ENCODE results near the gene FAM107A.

FAM107A gene

DNA sequence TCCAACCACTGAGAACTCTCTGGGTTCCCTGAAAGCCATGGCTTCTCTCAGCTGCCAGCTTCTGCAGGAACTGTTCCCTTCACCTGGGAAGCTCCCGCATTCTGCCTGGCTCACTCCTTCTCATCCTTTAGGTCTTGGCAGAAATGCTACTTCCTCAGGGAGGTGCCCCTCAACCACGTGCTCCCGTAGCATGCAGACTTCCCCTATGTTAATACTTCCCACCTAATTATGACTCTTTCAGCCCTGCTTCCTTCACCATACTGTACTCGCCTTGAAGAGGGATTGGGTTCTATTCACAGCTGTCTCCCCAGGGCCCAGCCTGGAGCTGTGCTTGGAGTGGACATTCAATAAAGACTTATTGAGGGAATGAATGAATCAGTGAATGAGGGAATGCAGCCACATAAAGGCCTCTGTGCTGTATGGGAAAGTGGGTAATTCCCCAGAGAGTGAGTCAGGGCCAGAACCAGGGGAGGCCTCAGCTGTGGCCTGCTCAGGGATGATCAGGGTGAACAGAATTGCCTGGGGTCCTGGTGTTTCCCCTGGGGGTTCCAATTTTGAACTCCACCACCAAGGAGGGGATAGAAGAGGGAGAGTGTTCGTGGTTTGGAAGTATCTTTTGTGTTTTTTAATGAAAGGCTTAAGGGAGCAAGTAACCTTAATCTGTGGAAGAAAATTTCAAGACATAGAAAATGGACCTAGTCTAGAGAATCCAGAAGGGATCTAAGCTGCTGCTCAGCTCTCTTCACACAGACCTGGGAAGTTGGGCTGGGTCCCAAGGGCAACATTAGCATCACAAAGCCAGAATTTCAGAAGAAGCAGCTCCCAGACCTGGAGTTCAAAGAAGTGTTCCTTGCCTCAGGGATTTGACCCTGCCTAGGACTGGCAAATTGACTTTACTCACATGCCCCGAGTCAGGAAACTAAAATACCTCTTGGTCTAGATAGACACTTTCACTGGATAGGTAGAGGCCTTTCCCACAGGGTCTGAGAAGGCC is 14.6 kb upstream of the FAM107A start:
- no peak for ATAC-seq

DNA sequence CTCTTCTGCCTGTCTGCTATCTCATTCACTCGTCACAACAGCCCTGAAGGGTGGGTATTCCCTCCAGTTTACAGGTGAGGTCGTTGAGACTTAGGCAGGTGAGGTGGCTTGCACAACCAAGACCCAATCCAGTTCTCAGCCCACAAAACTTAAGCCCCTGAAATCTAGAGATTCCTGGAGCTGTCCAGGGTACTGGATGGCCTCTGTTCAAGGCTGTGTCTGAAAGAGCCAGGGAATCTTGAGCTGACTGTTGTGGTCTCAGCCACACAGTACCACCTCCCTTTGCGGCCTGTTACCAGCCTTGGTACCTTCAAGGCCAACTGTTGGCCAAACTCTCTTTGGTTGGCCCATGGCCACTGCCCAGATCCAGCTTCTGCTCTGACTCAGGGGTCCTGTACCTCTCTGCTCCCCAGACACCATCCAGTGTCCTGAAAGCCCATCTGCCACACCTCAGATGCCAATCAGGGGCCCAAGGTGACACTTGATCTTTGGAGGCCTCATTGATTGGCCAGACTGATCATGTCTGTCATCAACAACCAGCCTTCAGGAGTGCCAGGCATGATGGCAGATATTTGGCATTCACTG is 10.9 kb upstream of the FAM107A start:
- no peak for ATAC-seq

DNA sequence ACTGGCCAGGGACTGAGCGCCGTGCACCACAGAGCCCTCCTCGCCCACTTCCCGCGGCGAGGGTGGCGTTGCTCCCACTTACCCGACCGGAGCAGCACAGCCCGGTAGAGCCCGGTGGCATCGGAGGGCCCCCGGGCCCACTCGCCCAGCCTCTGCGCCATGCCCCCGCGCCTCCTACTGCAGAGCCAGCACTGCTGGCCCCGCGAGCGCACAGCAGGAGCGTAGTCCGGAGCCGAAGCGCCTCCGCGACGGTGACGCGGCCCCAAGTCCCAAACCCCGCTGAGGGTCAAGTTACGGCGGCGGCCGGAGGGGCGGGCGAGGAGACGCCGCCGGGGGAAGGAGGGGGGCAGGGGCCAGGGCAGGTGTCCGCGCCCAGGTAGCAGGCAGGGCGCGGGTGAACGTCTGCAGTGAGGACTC is 9.6 kb upstream of the FAM107A start:
- no peak for ATAC-seq

DNA sequence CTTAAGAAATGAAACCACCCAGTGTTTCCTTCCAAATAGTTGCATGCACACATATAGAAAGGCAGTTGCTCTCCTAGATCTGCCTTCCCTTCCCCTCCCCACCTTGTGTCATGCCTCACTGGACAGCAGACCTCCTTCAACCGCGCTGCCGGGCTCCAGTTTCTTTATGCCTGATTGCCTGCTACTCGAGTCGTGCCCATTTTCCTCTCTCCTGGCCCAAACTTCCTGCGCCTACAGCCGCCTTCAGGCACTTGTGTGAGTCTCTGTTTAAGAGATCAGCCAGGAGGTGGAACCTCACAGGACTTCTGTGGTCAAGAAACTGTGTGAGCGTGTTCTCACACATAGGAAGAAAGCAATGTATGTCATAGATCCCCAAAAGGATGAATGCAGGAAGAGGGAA is 8.8 kb upstream of the FAM107A start:
- no peak for ATAC-seq

DNA sequence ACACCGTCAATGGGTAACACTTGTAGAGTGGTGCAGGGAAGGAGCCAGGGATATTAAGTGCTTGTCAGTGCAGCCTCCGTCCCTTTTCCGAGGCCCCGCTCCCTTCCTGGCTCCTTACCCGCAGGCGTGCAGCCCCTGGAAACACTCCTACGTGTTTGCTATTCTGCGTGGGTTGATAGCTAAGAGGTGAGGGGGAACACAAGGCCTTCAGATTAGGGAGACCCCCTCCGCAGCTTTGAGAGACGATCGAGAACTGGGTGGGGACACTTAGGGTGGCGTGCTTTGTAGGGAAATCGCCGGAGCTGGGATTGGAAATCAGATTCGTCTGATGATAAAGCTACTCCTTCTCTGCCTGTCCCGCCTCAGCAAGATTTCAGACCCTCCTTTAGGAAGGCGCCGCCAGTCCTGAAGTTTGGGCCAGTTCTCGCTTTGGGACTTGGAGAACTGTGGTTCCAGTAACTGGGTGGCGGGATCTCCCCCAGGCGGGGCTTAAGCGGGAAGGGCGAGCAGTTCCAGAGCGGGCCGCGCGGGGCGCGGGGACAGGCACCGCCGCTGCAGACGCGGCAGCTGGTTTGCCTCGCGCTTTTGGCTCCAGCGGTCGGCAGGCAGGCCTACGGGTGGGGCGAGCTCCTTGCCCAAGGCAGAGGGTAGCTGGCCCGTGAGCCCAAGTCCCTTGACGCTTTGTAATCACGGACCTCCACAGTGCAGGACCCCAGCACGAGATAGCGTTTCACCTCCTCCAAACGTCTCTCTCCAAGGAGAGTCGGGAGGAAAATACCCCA is 8.0 kb upstream of the FAM107A start:
- ATAC-seq = peak; percentile 81 to 89

DNA sequence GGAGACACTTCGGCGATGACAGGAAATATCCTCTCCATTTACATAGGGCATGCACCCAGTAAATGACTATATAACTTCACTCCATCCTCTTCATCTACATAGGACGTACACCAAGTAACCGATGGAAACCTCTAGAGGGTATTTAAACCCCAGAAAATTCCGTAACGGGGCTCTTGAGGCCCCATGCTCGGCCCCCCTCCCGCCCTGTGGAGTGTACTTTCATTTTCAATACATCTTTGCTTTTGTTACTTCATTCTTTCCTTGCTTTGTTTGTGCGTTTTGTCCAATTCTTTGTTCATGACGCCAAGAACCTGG is 7.5 kb upstream of the FAM107A start:
- no peak for ATAC-seq

DNA sequence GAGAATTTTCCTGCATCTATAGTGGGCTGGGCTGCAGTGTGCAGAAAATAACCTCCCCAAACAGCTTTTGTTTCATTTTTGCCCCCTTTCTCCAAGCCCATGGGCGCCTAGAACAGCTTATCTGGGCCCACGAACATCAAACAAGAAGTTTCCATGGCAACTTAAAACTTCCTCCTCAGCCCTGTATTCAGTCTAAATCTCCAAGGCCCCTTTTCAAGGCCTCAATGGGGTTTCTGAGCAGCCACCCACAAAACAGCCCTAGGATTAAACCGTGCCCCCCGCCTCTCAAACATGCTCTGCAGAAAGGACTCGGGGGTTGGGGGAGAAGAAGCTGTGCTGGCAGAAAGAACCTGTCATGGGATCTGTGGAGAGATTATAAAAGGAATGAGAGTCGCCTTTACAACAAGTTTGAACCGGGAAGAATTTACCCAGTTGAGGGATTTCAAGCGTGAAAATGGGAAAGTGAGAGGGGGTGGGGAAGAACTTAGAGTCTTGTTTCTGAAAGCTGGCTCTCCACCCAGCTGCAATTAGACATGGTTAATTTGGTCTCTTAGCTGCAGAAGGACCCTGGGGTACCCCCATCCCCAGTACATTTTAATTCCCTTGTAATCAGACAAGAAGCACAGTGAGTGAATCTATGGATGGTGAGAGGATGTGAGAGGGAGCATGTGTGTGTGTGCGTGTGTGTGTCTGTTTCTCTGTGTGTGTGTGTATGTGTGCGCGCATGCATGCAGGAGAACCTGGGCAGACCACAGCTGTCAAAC is 4.3 kb upstream of the FAM107A start:
- ATAC-seq = no peak

DNA sequence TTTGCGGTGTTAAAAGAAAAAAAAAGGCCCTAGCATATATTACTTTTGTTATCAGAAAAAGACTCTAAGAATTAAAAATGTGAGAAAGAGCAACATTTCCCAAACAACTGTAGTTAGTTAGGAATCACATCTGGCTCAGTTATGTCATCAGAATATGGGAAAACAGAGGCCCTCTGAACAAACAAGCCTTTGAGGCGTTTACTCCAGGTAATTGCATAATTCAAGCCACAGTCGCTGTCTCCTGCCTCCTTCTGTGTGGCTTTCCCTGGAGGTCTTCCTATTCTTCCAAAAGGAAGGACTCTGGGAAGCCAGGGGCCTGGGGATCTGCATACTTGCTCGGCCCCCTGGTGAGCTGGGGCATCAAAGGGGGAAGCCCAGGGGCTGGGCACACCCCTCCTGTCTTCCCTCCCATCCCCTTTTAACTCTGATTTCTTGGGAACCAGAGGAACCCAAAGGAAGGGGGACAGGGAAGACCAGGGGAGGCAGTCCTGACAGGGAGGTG is 3.7 kb upstream of the FAM107A start:
- ATAC-seq = no peak

DNA sequence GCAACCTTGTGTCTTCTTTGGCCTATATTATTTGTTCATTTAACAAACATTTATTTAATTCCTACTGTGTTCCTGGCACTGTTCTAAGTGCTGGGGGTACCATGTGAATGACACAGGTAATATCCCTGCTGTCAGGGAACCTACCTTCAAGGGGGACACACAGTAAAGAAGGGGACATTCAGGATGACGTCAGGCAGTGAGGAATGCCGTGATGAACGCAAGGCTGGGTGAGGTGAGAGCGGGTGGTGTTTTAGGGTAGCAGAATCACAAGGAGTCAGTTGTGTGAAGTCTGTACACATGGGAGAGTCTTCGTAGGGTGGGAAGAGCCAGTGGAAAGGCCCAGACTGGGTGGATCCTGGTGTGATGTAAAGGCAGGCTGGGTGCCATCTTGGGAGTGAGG is 1.7 kb upstream of the FAM107A start:
- ATAC-seq = no peak

DNA sequence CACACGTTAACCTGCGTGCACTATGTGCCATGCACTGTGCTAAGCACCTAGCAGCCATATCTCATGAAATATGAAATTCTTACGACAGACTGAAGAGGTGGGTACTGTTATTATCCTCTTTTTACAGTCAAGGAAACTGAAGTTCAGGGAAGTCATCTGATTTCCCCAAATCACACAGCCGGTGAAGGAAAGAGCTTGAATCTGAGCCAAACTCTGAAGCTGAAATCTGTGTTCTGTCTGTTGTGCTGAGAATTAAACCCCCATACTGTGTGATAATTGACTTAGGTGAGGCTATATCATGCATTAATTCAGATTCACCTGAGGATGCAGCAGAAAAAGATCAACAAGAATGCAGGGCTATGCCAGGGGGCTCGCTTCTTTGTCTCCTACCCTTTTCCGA is 475 bp downstream of the FAM107A start:
- ATAC-seq = no peak

DNA sequence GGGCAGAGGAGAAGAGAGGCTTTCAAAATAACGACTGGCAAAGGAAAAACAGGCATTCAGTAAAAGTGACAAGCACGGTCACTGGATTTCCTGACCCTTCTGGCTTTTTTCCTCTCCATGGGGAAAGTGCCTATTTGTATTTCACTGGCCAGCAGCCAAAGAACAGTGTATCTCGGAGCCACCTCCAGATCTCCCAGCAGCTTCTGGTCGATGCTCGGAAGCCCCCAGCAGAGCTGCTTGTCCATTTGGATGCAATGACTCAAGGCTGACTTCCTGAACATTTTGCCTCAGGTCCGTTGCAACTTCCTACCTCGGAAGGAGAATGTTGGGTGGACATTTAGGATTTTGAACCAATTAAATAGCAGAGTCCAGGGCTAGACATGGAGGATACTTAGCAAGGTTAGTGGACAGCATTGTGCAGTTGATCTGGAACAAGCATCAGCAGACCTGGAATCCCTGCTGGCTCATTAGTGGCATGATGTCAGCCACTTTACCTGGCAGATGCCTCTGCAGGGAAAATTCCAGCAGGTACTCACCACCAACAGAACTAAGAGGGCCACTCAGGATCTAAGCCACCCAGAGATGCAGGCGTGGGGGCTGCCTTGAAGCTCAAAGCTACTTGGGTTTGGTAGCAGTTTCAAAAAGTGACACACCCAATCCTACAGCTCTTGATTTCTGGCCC is 1.1 kb downstream of the FAM107A start:
- no peak for ATAC-seq

DNA sequence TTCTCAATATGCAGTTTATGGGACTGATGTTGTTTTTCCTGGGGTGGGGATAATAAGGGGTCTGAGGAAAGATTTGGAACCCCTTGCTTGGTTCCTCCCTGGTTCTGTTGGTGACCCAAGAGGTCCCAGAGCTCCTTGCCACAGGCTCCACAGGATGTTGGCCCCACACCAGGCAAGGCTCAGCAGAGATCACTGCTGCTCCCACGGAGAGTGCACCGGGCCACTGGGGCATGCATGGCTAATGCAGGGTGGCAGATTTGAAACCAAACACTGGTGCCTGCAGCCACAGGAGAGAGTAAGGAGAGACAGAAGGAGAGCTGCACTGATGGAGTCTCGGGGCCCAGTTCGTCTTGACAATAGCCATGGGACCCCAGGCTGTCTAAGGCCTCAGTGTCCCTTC is 2.5 kb downstream of the FAM107A start:
- ATAC-seq = no peak

DNA sequence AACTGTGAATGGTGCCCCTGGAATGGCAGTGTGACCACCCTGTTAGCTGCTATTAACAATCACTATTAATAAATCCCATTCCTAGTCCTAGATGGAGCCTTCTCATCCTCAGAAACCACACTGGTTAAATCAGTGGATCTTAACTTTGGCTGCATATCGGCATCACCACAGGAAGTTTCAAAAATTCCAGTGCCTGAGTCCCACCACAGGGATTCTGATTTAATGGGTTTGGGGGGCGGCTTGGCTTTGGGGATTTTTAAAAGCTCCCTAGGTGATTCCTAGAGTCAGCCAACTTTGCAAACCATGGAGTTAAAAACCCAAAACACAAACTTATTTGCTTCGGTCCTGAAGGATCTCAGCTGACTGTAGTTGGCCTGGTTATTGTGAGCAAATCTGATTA is 3.1 kb downstream of the FAM107A start:
- ATAC-seq = no peak

DNA sequence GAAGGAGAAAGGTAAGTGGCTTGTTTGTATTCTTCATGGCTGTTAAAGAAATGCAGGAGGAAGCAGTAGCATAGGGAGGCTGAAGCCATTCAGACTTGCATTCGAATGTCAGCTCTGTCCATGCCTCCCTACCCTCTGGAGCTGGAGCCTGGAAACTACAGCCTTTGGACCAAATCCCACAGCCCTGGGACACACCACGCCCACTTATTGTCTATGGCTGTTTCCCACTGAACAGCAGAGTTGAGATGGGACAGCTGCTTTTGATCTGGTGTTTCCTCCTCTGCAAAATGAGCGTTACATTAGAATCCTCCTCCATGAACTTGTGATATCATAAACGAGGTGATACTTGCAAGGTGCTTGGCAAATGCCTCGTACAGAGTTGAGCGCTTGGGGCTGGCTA is 3.6 kb downstream of the FAM107A start:
- no peak for ATAC-seq

DNA sequence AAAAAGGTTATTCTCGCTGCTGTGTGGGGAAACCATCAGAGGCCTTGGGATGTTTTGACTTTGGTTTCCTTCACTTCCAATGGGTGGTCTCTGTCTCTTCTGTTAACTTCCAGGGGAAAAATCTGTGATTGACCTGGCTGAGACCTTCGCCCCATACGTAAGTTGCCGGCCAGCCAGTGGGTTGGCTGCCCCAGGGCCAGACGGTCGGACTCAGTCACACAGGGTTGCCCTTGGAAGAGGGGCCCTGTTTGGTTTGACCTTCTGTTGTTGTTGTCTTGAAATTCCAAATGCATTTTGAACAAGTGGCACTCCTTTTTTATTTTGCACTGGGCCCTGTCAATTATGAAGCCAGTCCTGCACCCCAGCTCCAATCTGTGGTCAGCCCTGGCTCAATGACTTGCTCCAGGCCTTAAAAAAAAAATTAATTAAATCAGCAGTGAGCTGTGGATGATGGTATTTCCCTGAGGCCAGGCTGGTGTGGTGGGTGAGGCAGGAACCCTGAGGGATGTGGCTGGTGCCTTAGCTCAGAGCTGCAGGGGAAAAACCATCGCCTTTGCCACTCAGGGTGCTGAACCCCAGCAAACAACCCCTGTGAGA is 4.5 kb downstream of the FAM107A start:
- ATAC-seq = no peak

DNA sequence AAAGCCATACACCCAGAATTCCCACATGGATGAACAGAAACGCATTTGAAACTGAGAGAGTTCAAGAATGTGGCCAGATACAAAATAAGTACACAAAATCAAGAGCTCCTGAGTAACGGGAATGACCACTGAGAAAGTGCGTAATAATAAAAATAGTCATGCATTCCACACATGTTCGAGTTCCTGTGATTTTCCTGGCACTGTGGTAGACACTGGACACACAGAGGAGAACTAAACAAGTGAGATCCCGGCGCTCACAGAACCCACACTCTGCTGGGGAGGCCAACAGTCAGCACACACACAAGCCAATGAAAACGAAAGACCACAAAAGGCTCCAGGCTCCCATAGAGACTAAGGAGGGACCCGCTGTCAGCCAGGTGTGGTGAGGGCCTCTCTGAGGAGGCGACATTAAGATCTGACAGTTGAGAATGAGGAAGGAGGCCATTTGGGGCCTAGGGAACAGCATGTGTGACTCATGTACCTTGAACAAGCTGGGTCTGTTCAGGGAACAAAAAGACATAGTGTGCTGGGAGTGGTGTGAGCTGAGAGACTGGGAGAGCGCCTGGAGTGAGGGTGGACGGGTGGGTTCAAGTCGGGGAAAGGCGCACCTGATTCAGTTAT is 5.1 kb downstream of the FAM107A start:
- ATAC-seq = no peak

DNA sequence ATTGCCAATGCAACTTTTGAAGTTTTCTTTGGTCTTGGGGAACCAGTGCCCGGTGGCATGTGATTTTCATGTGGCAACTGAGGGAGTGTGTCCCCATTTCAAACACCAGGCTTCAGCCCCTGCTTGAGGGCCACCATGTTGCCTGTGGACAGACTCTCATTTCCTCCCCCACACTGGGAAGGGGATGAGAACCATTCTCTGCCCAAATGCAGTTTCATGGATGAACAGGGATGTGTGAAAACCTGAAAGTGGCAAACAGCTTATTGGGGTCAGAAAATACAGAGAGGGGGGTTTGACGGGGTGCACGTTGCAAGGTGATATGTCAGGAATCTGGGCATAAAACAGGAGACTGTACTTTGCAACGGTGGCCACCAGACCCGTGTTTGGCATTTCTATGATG is 6.3 kb downstream of the FAM107A start:
- no peak for ATAC-seq

DNA sequence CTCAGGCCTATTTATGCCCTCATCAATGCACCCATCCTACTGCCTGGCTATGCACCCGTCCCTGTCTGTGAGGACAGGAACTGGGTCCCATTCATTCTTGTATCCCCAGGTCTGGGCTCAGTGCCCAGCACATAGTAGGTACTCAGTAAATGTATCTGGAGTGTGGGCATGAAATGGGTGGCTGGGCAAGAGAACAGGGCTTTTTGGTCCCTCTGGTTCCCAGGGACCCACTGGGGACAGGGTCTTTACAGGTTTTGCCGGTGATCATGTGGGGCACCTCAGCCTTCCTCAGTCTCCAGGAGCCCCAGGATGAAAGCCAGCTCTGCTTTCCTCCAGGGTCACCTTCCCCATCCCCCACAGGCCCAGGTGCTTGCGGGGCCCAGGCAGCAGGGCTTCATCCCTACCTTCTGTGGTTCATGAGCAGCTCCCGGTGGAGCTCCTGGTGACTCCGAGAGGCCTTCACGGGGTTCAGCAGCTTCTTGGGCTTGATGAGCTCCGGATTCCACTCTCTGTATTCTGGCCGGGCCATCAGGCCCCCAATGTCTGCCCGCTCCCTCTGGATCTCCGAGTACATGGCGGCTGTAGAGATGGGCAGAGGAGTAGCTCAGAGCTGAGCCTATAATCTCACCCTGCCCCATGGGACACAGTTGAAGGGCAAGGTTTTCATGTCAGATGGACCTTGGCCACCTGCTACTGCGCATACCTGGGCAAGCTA is 7.7 kb downstream of the FAM107A start:
- no peak for ATAC-seq

DNA sequence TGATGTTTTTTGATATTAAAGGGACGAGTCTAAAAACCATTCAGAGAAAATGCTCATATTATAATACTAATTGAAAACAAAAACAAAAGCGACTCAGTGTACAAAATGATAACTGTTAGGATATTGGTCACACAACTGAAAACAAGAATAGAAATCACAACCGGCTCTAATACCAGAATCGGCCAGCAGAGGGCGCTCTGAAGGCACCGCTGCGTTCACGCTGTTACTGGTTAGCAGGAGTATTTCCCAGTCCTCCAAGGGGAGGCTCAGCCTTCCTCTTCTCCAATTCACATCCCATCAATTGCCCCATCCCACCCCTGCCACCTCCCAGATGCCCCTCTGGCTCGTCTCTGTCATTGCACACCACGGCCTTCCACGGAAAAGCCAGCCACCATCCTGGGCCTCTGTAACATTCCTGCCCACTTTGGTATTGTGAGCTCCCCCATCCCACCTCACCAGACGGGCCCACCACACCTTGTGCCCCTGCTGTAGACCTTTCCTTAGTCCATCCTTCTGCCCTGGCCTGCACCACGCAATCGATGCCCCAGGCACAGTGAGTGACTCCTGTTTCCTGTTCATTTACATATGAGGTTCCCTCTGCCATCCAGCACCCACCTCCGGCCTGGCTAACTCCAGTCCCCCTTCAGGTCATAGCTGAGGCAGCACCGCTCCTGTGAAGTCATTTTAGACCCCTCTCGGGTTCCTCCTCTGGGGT is 8.5 kb downstream of the FAM107A start:
- peak in 1 of 2 donors; percentile 24 for ATAC-seq

DNA sequence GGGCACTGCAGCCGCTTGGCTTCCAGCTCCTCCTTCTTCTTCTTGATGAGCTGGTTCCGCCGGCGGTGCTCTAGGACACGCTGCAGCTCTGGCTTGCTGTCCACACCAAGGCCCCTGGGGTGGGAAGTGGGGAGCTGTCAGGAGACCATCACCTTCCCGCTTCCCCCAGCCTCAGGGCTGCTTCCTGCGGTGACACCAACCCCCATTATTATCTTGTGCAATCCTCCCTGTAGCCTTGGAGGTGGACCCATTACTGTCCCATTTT is 10.0 kb downstream of the FAM107A start:
- no peak for ATAC-seq
